HepG2 (cell line): ENCODE results near the gene EXOC6B. TPM values are rescaled to one million over a fixed set of nuclear protein-coding genes. Genes with fewer than 3 reads are reported as not detected.

Experiments
- ATAC-seq: fragments of 200-7000 bp; cut with Tn5 transposase; 3 replicates; pipeline ENCODE4 v1.9.1; 2020; ENCODE audit warnings: mild to moderate bottlenecking, moderate library complexity
- BruUV-seq: library from RNA; stranded (reverse); fragments of 400-500 nt; replicated peaks from 2 replicates; lab custom pipeline; 2021; lab: Mats Ljungman, UMichigan
- CTCF ChIA-PET: fragments of 300-600 bp; formaldehyde crosslinking; extraction: SDS; loops from one replicate; lab custom pipeline; 2021; ENCODE audit warnings: low total read pairs, inconsistent platforms, low intra/inter-chr PET ratio; lab: Yijun Ruan, JAX
- POLR2A ChIA-PET: fragments of 350-600 bp; sonication (Branson Sonifier 250); formaldehyde crosslinking; loops from one replicate; lab custom pipeline; 2020; ENCODE audit warnings: antibody characterized with exemption, inconsistent platforms; lab: Yijun Ruan, JAX
- DNase-seq: peaks from one replicate; pipeline ENCODE4 v3.0.0-alpha.2; 2015; ENCODE audit warnings: low spot score
- FAIRE-seq: peaks from 3 replicates; lab custom pipeline; 2011; peaks lifted over from hg19 to GRCh38; lab: Jason Lieb, UNC
- H2AFZ ChIP-seq: one replicate; pipeline ENCODE4 v1.6.1; 2011; ENCODE audit warnings: low read length, inconsistent platforms
- H3K27ac ChIP-seq: fragments of 300-600 bp; 3 replicates; pipeline ENCODE4 v1.8.0; 2011; ENCODE audit warnings: mixed run types, mild to moderate bottlenecking, mixed read lengths, low read length, inconsistent platforms; ENCODE audit not compliant: insufficient read depth; ENCODE audit errors: extremely low read length
- H3K27me3 ChIP-seq, 2 experiments: fragments of 200-600 bp in 1 of 2; 2 replicates in 1 of 2; 3 replicates in 1 of 2; pipeline versions ENCODE4 v1.6.0 to v1.8.0; 2011; ENCODE audit warnings: low read length in 2 of 2, mild to moderate bottlenecking in 2 of 2, moderate library complexity in 2 of 2, inconsistent platforms in 1 of 2; ENCODE audit not compliant: insufficient read depth in 2 of 2, control insufficient read depth in 1 of 2
- H3K36me3 ChIP-seq, 2 experiments: fragments of 200-600 bp in 1 of 2; replicated peaks in 1 of 2; 2 replicates in 1 of 2; 3 replicates in 1 of 2; pipeline versions ENCODE4 v1.5.1 to v1.8.0; 2011; ENCODE audit warnings: low read length in 2 of 2, inconsistent platforms in 1 of 2; ENCODE audit not compliant: insufficient read depth in 2 of 2, control insufficient read depth in 1 of 2
- H3K4me1 ChIP-seq: 2 replicates; pipeline ENCODE4 v1.5.1; 2012; ENCODE audit warnings: low read length, inconsistent platforms; ENCODE audit not compliant: insufficient read depth
- H3K4me2 ChIP-seq: 2 replicates; pipeline ENCODE4 v1.6.0; 2011; ENCODE audit warnings: low read depth, low read length, inconsistent platforms
- H3K4me3 ChIP-seq, 3 experiments: fragments of 200-600 bp in 1 of 3; sonication (generic), shearing (Covaris generic) in 1 of 3; replicated peaks in 1 of 3; 2 replicates each; pipeline ENCODE4 v1.5.1; 2011 to 2016; ENCODE audit warnings: low read length in 3 of 3, inconsistent platforms in 2 of 3, low read depth in 2 of 3, mild to moderate bottlenecking in 2 of 3, control low read depth in 1 of 3, mixed read lengths in 1 of 3; ENCODE audit not compliant: insufficient read depth in 1 of 3
- H3K79me2 ChIP-seq: one replicate; pipeline ENCODE4 v1.6.1; 2011; ENCODE audit warnings: low read length, inconsistent platforms; ENCODE audit not compliant: insufficient read depth
- H3K9ac ChIP-seq: 2 replicates; pipeline ENCODE4 v1.6.0; 2011; ENCODE audit warnings: mild to moderate bottlenecking, low read depth, low read length, inconsistent platforms; ENCODE audit not compliant: insufficient read depth
- H3K9me3 ChIP-seq: 2 replicates; pipeline ENCODE4 v1.5.1; 2012; ENCODE audit warnings: mild to moderate bottlenecking, low read length
- H4K20me1 ChIP-seq: 2 replicates; pipeline ENCODE4 v1.6.0; 2011; ENCODE audit warnings: inconsistent platforms, mild to moderate bottlenecking, low read length, moderate library complexity; ENCODE audit not compliant: insufficient read depth
- ATF4 ChIP-seq, 2 experiments: fragments of 450-650 bp in 1 of 2; sonication (generic) in 1 of 2; formaldehyde crosslinking; IDR thresholded peaks; 2 replicates each; pipeline versions ENCODE4 v1.5.0 to v1.8.0; 2020 to 2022; ENCODE audit warnings: mild to moderate bottlenecking in 1 of 2, missing genetic modification reagents in 1 of 2
- GZF1 ChIP-seq: sonication (generic); formaldehyde crosslinking; IDR thresholded peaks from 2 replicates; pipeline ENCODE4 v1.5.1; 2020; ENCODE audit warnings: mild to moderate bottlenecking, missing genetic modification reagents
- HBP1 ChIP-seq: IDR thresholded peaks from 2 replicates; pipeline ENCODE4 v1.6.1; 2016; ENCODE audit warnings: low read depth, control low read depth
- HMG20B ChIP-seq: conservative IDR thresholded peaks from 2 replicates; pipeline ENCODE4 v1.6.1; 2016; ENCODE audit warnings: missing genetic modification reagents, missing compliant biosample characterization
- JUNB ChIP-seq: sonication (generic); formaldehyde crosslinking; IDR thresholded peaks from 2 replicates; pipeline ENCODE4 v1.8.0; 2022; ENCODE audit warnings: missing genetic modification reagents, mild to moderate bottlenecking, borderline replicate concordance
- KLF13 ChIP-seq: sonication (generic); formaldehyde crosslinking; IDR thresholded peaks from 2 replicates; pipeline ENCODE4 v1.4.0; 2020; ENCODE audit warnings: mild to moderate bottlenecking, missing genetic modification reagents
- MLX ChIP-seq: IDR thresholded peaks from 2 replicates; pipeline ENCODE4 v1.6.1; 2016
- NR0B2 ChIP-seq: sonication (generic); formaldehyde crosslinking; IDR thresholded peaks from 2 replicates; pipeline ENCODE4 v1.4.0; 2020; ENCODE audit warnings: mild to moderate bottlenecking, missing genetic modification reagents
- PCBP2 ChIP-seq: fragments of 200-400 bp; formaldehyde crosslinking; optimal IDR thresholded peaks from 2 replicates; pipeline ENCODE3; 2018; ENCODE audit warnings: low read length, low read depth; ENCODE audit not compliant: poor library complexity, severe bottlenecking
- SOX13 ChIP-seq, 3 experiments: fragments of 450-650 bp in 1 of 3; sonication (generic) in 1 of 3; formaldehyde crosslinking in 1 of 3; IDR thresholded peaks in 2 of 3; conservative IDR thresholded peaks in 1 of 3; 2 replicates each; pipeline versions ENCODE4 v1.5.0 to v1.6.1; 2016 to 2020; ENCODE audit warnings: antibody characterized with exemption in 1 of 3, mild to moderate bottlenecking in 1 of 3, missing compliant biosample characterization in 1 of 3, missing genetic modification reagents in 1 of 3, moderate library complexity in 1 of 3
- SSRP1 ChIP-seq: IDR thresholded peaks from 2 replicates; pipeline ENCODE4 v1.6.1; 2016; ENCODE audit warnings: control low read depth
- ZFP82 ChIP-seq: sonication (generic); formaldehyde crosslinking; IDR thresholded peaks from 2 replicates; pipeline ENCODE4 v1.5.1; 2020; ENCODE audit warnings: mild to moderate bottlenecking, missing genetic modification reagents, borderline replicate concordance
- ZIK1 ChIP-seq: sonication (generic); formaldehyde crosslinking; IDR thresholded peaks from 2 replicates; pipeline ENCODE4 v1.5.0; 2020; ENCODE audit warnings: mild to moderate bottlenecking, low read depth, missing genetic modification reagents, borderline replicate concordance
- ZNF101 ChIP-seq: sonication (generic); formaldehyde crosslinking; IDR thresholded peaks from 2 replicates; pipeline ENCODE4 v1.4.0; 2020; ENCODE audit warnings: mild to moderate bottlenecking, low read depth, missing genetic modification reagents, borderline replicate concordance
- ZNF17 ChIP-seq: sonication (generic); formaldehyde crosslinking; IDR thresholded peaks from 2 replicates; pipeline ENCODE4 v1.5.0; 2020; ENCODE audit warnings: mild to moderate bottlenecking, missing genetic modification reagents
- ZNF24 ChIP-seq: fragments of 450-650 bp; IDR thresholded peaks from 2 replicates; pipeline ENCODE4 v1.6.1; 2017; ENCODE audit warnings: antibody characterized with exemption, mild to moderate bottlenecking
- ZNF33A ChIP-seq: sonication (generic); formaldehyde crosslinking; IDR thresholded peaks from 2 replicates; pipeline ENCODE4 v1.5.1; 2020; ENCODE audit warnings: missing genetic modification reagents, mild to moderate bottlenecking, moderate library complexity, borderline replicate concordance
- ZNF619 ChIP-seq: sonication (generic); formaldehyde crosslinking; IDR thresholded peaks from 2 replicates; pipeline ENCODE4 v1.4.0; 2020; ENCODE audit warnings: mild to moderate bottlenecking, missing genetic modification reagents
- ZNF737 ChIP-seq: sonication (generic); formaldehyde crosslinking; IDR thresholded peaks from 2 replicates; pipeline ENCODE4 v1.5.0; 2020; ENCODE audit warnings: missing genetic modification reagents, mild to moderate bottlenecking, borderline replicate concordance
- ZSCAN21 ChIP-seq: sonication (generic); formaldehyde crosslinking; IDR thresholded peaks from 2 replicates; pipeline ENCODE4 v1.8.0; 2022; ENCODE audit warnings: mild to moderate bottlenecking, missing genetic modification reagents, moderate library complexity, borderline replicate concordance
- WGBS: methylation state at CpG from one replicate; pipeline ENCODE4 v1.1.6; 2017; ENCODE audit warnings: low lambda C conversion rate; 5-methylcytosine and 5-hydroxymethylcytosine counted together
- in situ Hi-C: cut with HindIII; loops from 2 replicates; pipeline ENCODE4 v1.10.0; 2017; ENCODE audit warnings: low pct_unique_long_range_greater_than_20kb; ENCODE audit not compliant: extremely low pct_ligation_motif_present
- intact Hi-C: fragments of 100-400 bp; cut with micrococcal nuclease; formaldehyde crosslinking; loops from one replicate; pipeline ENCODE4 v1.10.0; 2022; ENCODE audit not compliant: unreplicated experiment
- polyA plus RNA-seq, 8 experiments: library from polyadenylated mRNA; depleted of rRNA in 3 of 8; stranded (reverse) in 7 of 8; unstranded in 1 of 8; fragments of >200 nt; fragmentation: Illumina TruSeq in 4 of 8; extraction: Trizol in 4 of 8; gene quantifications; 2 replicates each; pipeline versions ENCODE4 v1.2.1 to v1.2.3, GENCODE V29; 2011 to 2016; ENCODE audit warnings: low read depth in 4 of 8, missing spikeins in 1 of 8, mixed read lengths in 1 of 8; ENCODE audit not compliant: insufficient read depth in 1 of 8
- total RNA-seq, 5 experiments: library from RNA; depleted of rRNA; stranded (reverse); fragments of >200 nt; fragmentation: Illumina TruSeq; extraction: Trizol; gene quantifications; 2 replicates each; pipeline ENCODE4 v1.2.3, GENCODE V29; 2016; ENCODE audit warnings: low read depth in 1 of 5

Gene EXOC6B
- total and polyA plus RNA-seq, 2 of the 13 experiments (the other 11 are each of a cell fraction or from before 2014, with no cell fraction given): 9.1 to 15.9 TPM

- TF ChIP-seq ZNF737 (CRISPR knock-in tag) (no peak), ZNF24 (no peak), HMG20B (CRISPR knock-in tag) (no peak), GZF1 (CRISPR knock-in tag) (no peak), SSRP1 (no peak), MLX (no peak), ZNF619 (no peak), ATF4 (CRISPR knock-in tag; IDR thresholded peaks at IDR 0.05) (no peak), ZNF17 (CRISPR knock-in tag) (no peak), JUNB (CRISPR knock-in tag) (no peak), ZFP82 (CRISPR knock-in tag) (no peak), PCBP2 (no peak)
- TF ChIP-seq, all 625 proteins: peak for 0
Measured at GRCh38 chr2:72131371-72131891, 694.4 kb downstream of the EXOC6B start (continued).

- Histone ChIP-seq H4K20me1 (no peaks in the 10 kb centered on the region), H2AFZ (no peak overlapping the region), H3K9me3 (no peaks in the 10 kb centered on the region), H3K36me3 (no peaks in the 10 kb centered on the region), H3K79me2 (no peaks in the 10 kb centered on the region), H3K4me3 (no peak overlapping the region), H3K27me3 (peaks cover 18 to 92% of the 10 kb centered on the region in 2 experiments), H3K4me1 (no peaks in the 10 kb centered on the region), H3K9ac (no peak overlapping the region), H3K4me2 (no peak overlapping the region), H3K27ac (no peak overlapping the region)
- DNase-seq: no peak
- in situ Hi-C loops (no loop called here), intact Hi-C loops (no loop called here)
- WGBS: 30% methylated on average over 26 of the region's 26 CpGs
- ChIA-PET CTCF (no interaction called here), POLR2A (no interaction called here)
- ATAC-seq: no peak
- no TSS peak for BruUV-seq
- FAIRE-seq: no peak
- TF ChIP-seq ZNF33A (CRISPR knock-in tag) (no peak), NR0B2 (CRISPR knock-in tag) (no peak), ZIK1 (CRISPR knock-in tag) (no peak), SOX13 (IDR thresholded peaks at IDR 0.05) (no peak), SOX13 (CRISPR knock-in tag; conservative IDR thresholded peaks at IDR 0.05 in 1 of 2, IDR thresholded peaks at IDR 0.05 in 1 of 2) (no peak), ZNF101 (CRISPR knock-in tag) (no peak), KLF13 (no peak), HBP1 (CRISPR knock-in tag) (no peak), ZSCAN21 (CRISPR knock-in tag) (no peak)
Measured at GRCh38 chr2:72130659-72131360, 695.0 kb downstream of the EXOC6B start.
